GM23338 (cell line): ENCODE results near the gene SMOC2. TPM values are rescaled to one million over a fixed set of nuclear protein-coding genes. Genes with fewer than 3 reads are reported as not detected.

ENCODE experiments used
- ATAC-seq: fragments of 200-7000 bp; cut with Tn5 transposase; 3 replicates; pipeline ENCODE4 v1.9.1; 2020
- DNase-seq: peaks from one replicate; pipeline ENCODE4 v3.0.0-alpha.2; 2015; ENCODE audit warnings: low spot score
- H2AFZ ChIP-seq: fragments of 200-600 bp; sonication (generic); 2 replicates; pipeline ENCODE4 v1.8.0; 2016; ENCODE audit warnings: antibody characterized with exemption, mild to moderate bottlenecking, moderate library complexity
- H3F3A ChIP-seq: fragments of 200-600 bp; sonication (generic); replicated peaks from 2 replicates; pipeline ENCODE4 v1.8.0; 2017; ENCODE audit warnings: antibody characterized with exemption, mixed run types, low read depth
- H3K27ac ChIP-seq: fragments of 200-600 bp; sonication (generic); 2 replicates; pipeline ENCODE4 v1.6.1; 2016; ENCODE audit warnings: low read depth
- H3K27me3 ChIP-seq: fragments of 200-600 bp; sonication (generic); 2 replicates; pipeline ENCODE4 v1.8.0; 2016; ENCODE audit warnings: mild to moderate bottlenecking, mixed run types, moderate library complexity; ENCODE audit not compliant: insufficient read depth
- H3K36me3 ChIP-seq: fragments of 200-600 bp; sonication (generic); 2 replicates; pipeline ENCODE4 v1.8.0; 2016; ENCODE audit warnings: mild to moderate bottlenecking; ENCODE audit not compliant: insufficient read depth
- H3K4me1 ChIP-seq: fragments of 200-600 bp; sonication (generic); 2 replicates; pipeline ENCODE4 v1.8.0; 2016; ENCODE audit warnings: mild to moderate bottlenecking, moderate library complexity; ENCODE audit not compliant: insufficient read depth
- H3K4me2 ChIP-seq: fragments of 200-600 bp; sonication (generic); 2 replicates; pipeline ENCODE4 v1.7.1; 2017; ENCODE audit warnings: mixed run types
- H3K4me3 ChIP-seq: fragments of 200-600 bp; sonication (generic); 2 replicates; pipeline ENCODE4 v1.6.1; 2016; ENCODE audit warnings: mixed run types
- H3K79me2 ChIP-seq: fragments of 200-600 bp; sonication (generic); replicated peaks from 2 replicates; pipeline ENCODE4 v1.8.0; 2017; ENCODE audit warnings: mild to moderate bottlenecking; ENCODE audit not compliant: insufficient read depth
- H3K9me2 ChIP-seq: fragments of 200-600 bp; sonication (generic); 2 replicates; pipeline ENCODE4 v1.8.0; 2017; ENCODE audit not compliant: insufficient read depth
- H4K20me1 ChIP-seq: fragments of 200-600 bp; sonication (generic); replicated peaks from 2 replicates; pipeline ENCODE4 v1.8.0; 2017; ENCODE audit warnings: mild to moderate bottlenecking; ENCODE audit not compliant: insufficient read depth
- H3K27ac Mint-ChIP-seq: 2 replicates; pipeline ENCODE4 v1.8.0; 2020; ENCODE audit warnings: inconsistent platforms, mild to moderate bottlenecking, moderate library complexity, mixed read lengths
- H3K27me3 Mint-ChIP-seq: 3 replicates; pipeline ENCODE4 v1.8.0; 2022; ENCODE audit warnings: low read depth, mild to moderate bottlenecking, moderate library complexity, mixed read lengths, inconsistent platforms; ENCODE audit not compliant: insufficient read depth, poor library complexity
- H3K36me3 Mint-ChIP-seq: 3 replicates; pipeline ENCODE4 v1.8.0; 2021; ENCODE audit warnings: low read depth, mild to moderate bottlenecking, inconsistent platforms, moderate library complexity, mixed read lengths
- H3K4me1 Mint-ChIP-seq: 3 replicates; pipeline ENCODE4 v1.8.0; 2020; ENCODE audit warnings: mild to moderate bottlenecking, inconsistent platforms, mixed read lengths
- H3K4me3 Mint-ChIP-seq: 3 replicates; pipeline ENCODE4 v1.8.0; 2021; ENCODE audit warnings: moderate library complexity, mild to moderate bottlenecking, inconsistent platforms, mixed read lengths
- H3K9me3 Mint-ChIP-seq: 3 replicates; pipeline ENCODE4 v1.8.0; 2020; ENCODE audit warnings: moderate library complexity, mild to moderate bottlenecking, inconsistent platforms, mixed read lengths
- CREB1 ChIP-seq: fragments of 250-450 bp; sonication (Bioruptor Pico); IDR thresholded peaks from 2 replicates; pipeline ENCODE4 v1.5.0; 2020; ENCODE audit warnings: low read depth, mild to moderate bottlenecking, moderate library complexity
- CTCF ChIP-seq, 2 experiments: fragments of 200-600 bp in 1 of 2; sonication (generic) in 1 of 2; conservative IDR thresholded peaks; 2 replicates each; pipeline versions ENCODE4 v1.5.1 to v1.6.1; 2016 to 2017; ENCODE audit warnings: antibody characterized with exemption in 2 of 2, low read depth in 2 of 2, mild to moderate bottlenecking in 2 of 2, moderate library complexity in 1 of 2
- ETS1 ChIP-seq: IDR thresholded peaks from 2 replicates; pipeline ENCODE4 v1.6.1; 2016; ENCODE audit warnings: antibody characterized with exemption
- EZH2 ChIP-seq: fragments of 200-600 bp; sonication (generic); IDR thresholded peaks from one replicate; pipeline ENCODE4 v1.8.0; 2017; ENCODE audit warnings: antibody characterized with exemption, mild to moderate bottlenecking, low read depth; ENCODE audit not compliant: unreplicated experiment
- JUNB ChIP-seq: IDR thresholded peaks from one replicate; pipeline ENCODE4 v1.6.1; 2016; ENCODE audit warnings: antibody characterized with exemption; ENCODE audit not compliant: unreplicated experiment
- NANOG ChIP-seq: IDR thresholded peaks from 2 replicates; pipeline ENCODE4 v1.6.1; 2016; ENCODE audit warnings: antibody characterized with exemption, borderline replicate concordance
- STAT1 ChIP-seq: IDR thresholded peaks from one replicate; pipeline ENCODE4 v1.6.1; 2016; ENCODE audit warnings: antibody characterized with exemption; ENCODE audit not compliant: unreplicated experiment
- ZNF331 ChIP-seq: fragments of 250-450 bp; sonication (Bioruptor Pico); IDR thresholded peaks from 2 replicates; pipeline ENCODE4 v1.5.0; 2020; ENCODE audit warnings: low read depth, mild to moderate bottlenecking, moderate library complexity
- ZNF462 ChIP-seq: fragments of 250-450 bp; sonication (Bioruptor Pico); IDR thresholded peaks from 2 replicates; pipeline ENCODE4 v1.5.0; 2020; ENCODE audit warnings: mild to moderate bottlenecking, moderate library complexity
- polyA plus RNA-seq: library from polyadenylated mRNA; unstranded; fragments of >200 nt; fragmentation: Nextera tagmentation; extraction: Ambion mirVana; gene quantifications from 2 replicates; pipeline ENCODE4 v1.2.1, GENCODE V29; 2016
- total RNA-seq: library from RNA; depleted of rRNA; stranded (reverse); fragments of >200 nt; shearing (Covaris generic); gene quantifications from 2 replicates; pipeline ENCODE4 v1.2.3, GENCODE V29; 2014

SMOC2 gene
- total and polyA plus RNA-seq, 2 experiments from 2014 or later, result 4.3 to 6.5 TPM

GRCh38 chr6:168626046-168626602 is 185.1 kb downstream of the SMOC2 start (continued):
- TF ChIP-seq ETS1, result no peak
- TF ChIP-seq ZNF331, result no peak
- TF ChIP-seq EZH2, result no peak
- TF ChIP-seq NANOG, result no peak
- no peak for TF ChIP-seq CREB1
- no peak for TF ChIP-seq JUNB

GRCh38 chr6:168627506-168628175 is 186.7 kb downstream of the SMOC2 start:
- Mint-ChIP-seq H3K4me3 (no peak overlapping the region), H3K4me1 (peaks cover 23% of the 10 kb centered on the region), H3K9me3 (no peaks in the 10 kb centered on the region), H3K27me3 (peaks cover 8% of the 10 kb centered on the region), H3K36me3 (no peaks in the 10 kb centered on the region), H3K27ac (no peak overlapping the region)
- H3K9me2 ChIP-seq, result no peaks in the 10 kb centered on the region
- no peak for TF ChIP-seq ZNF462 (CRISPR knock-in tag)
- no peak for TF ChIP-seq STAT1
- no peak for TF ChIP-seq NANOG
- no peak for TF ChIP-seq CTCF (conservative IDR thresholded peaks at IDR 0.05; ENCODE audit: low read depth in 2 of 2)
- no peak overlapping the region for H3K4me3 ChIP-seq
- ATAC-seq (no peak), DNase-seq (no peak)
- H3K27me3 ChIP-seq, result no peaks in the 10 kb centered on the region
- no peak overlapping the region for H3K4me2 ChIP-seq
- H3F3A ChIP-seq, result no peaks in the 10 kb centered on the region
- no peaks in the 10 kb centered on the region for H3K79me2 ChIP-seq
- H4K20me1 ChIP-seq, result no peaks in the 10 kb centered on the region
- H2AFZ ChIP-seq, result no peak overlapping the region
- H3K4me1 ChIP-seq, result peaks cover 6% of the 10 kb centered on the region
- H3K27ac ChIP-seq, result no peak overlapping the region
- no peaks in the 10 kb centered on the region for H3K36me3 ChIP-seq
